HepG2 (cell line): ENCODE data around the gene POU1F1. TPM values are rescaled to one million over a fixed set of nuclear protein-coding genes. Genes with fewer than 3 reads are reported as not detected.

Source experiments
- ATAC-seq: fragments of 200-7000 bp; cut with Tn5 transposase; 3 replicates; pipeline ENCODE4 v1.9.1; 2020; ENCODE audit warnings: mild to moderate bottlenecking, moderate library complexity
- BruUV-seq: library from RNA; stranded (reverse); fragments of 400-500 nt; replicated peaks from 2 replicates; lab custom pipeline; 2021; lab: Mats Ljungman, UMichigan
- CTCF ChIA-PET: fragments of 300-600 bp; formaldehyde crosslinking; extraction: SDS; loops from one replicate; lab custom pipeline; 2021; ENCODE audit warnings: low total read pairs, inconsistent platforms, low intra/inter-chr PET ratio; lab: Yijun Ruan, JAX
- POLR2A ChIA-PET: fragments of 350-600 bp; sonication (Branson Sonifier 250); formaldehyde crosslinking; loops from one replicate; lab custom pipeline; 2020; ENCODE audit warnings: antibody characterized with exemption, inconsistent platforms; lab: Yijun Ruan, JAX
- DNase-seq: peaks from one replicate; pipeline ENCODE4 v3.0.0-alpha.2; 2015; ENCODE audit warnings: low spot score
- FAIRE-seq: peaks from 3 replicates; lab custom pipeline; 2011; peaks lifted over from hg19 to GRCh38; lab: Jason Lieb, UNC
- H2AFZ ChIP-seq: one replicate; pipeline ENCODE4 v1.6.1; 2011; ENCODE audit warnings: low read length, inconsistent platforms
- H3K27ac ChIP-seq: fragments of 300-600 bp; 3 replicates; pipeline ENCODE4 v1.8.0; 2011; ENCODE audit warnings: mixed run types, mild to moderate bottlenecking, mixed read lengths, low read length, inconsistent platforms; ENCODE audit not compliant: insufficient read depth; ENCODE audit errors: extremely low read length
- H3K27me3 ChIP-seq, 2 experiments: fragments of 200-600 bp in 1 of 2; 2 replicates in 1 of 2; 3 replicates in 1 of 2; pipeline versions ENCODE4 v1.6.0 to v1.8.0; 2011; ENCODE audit warnings: low read length in 2 of 2, mild to moderate bottlenecking in 2 of 2, moderate library complexity in 2 of 2, inconsistent platforms in 1 of 2; ENCODE audit not compliant: insufficient read depth in 2 of 2, control insufficient read depth in 1 of 2
- H3K36me3 ChIP-seq, 2 experiments: fragments of 200-600 bp in 1 of 2; replicated peaks in 1 of 2; 2 replicates in 1 of 2; 3 replicates in 1 of 2; pipeline versions ENCODE4 v1.5.1 to v1.8.0; 2011; ENCODE audit warnings: low read length in 2 of 2, inconsistent platforms in 1 of 2; ENCODE audit not compliant: insufficient read depth in 2 of 2, control insufficient read depth in 1 of 2
- H3K4me1 ChIP-seq: 2 replicates; pipeline ENCODE4 v1.5.1; 2012; ENCODE audit warnings: low read length, inconsistent platforms; ENCODE audit not compliant: insufficient read depth
- H3K4me2 ChIP-seq: 2 replicates; pipeline ENCODE4 v1.6.0; 2011; ENCODE audit warnings: low read depth, low read length, inconsistent platforms
- H3K4me3 ChIP-seq, 3 experiments: fragments of 200-600 bp in 1 of 3; sonication (generic), shearing (Covaris generic) in 1 of 3; replicated peaks in 1 of 3; 2 replicates each; pipeline ENCODE4 v1.5.1; 2011 to 2016; ENCODE audit warnings: low read length in 3 of 3, inconsistent platforms in 2 of 3, low read depth in 2 of 3, mild to moderate bottlenecking in 2 of 3, control low read depth in 1 of 3, mixed read lengths in 1 of 3; ENCODE audit not compliant: insufficient read depth in 1 of 3
- H3K79me2 ChIP-seq: one replicate; pipeline ENCODE4 v1.6.1; 2011; ENCODE audit warnings: low read length, inconsistent platforms; ENCODE audit not compliant: insufficient read depth
- H3K9ac ChIP-seq: 2 replicates; pipeline ENCODE4 v1.6.0; 2011; ENCODE audit warnings: mild to moderate bottlenecking, low read depth, low read length, inconsistent platforms; ENCODE audit not compliant: insufficient read depth
- H3K9me3 ChIP-seq: 2 replicates; pipeline ENCODE4 v1.5.1; 2012; ENCODE audit warnings: mild to moderate bottlenecking, low read length
- H4K20me1 ChIP-seq: 2 replicates; pipeline ENCODE4 v1.6.0; 2011; ENCODE audit warnings: inconsistent platforms, mild to moderate bottlenecking, low read length, moderate library complexity; ENCODE audit not compliant: insufficient read depth
- ARNT ChIP-seq: fragments of 450-650 bp; IDR thresholded peaks from 2 replicates; pipeline ENCODE4 v1.6.1; 2017
- FOSL2 ChIP-seq: sonication (generic); formaldehyde crosslinking; IDR thresholded peaks from 2 replicates; pipeline ENCODE4 v1.4.0; 2020; ENCODE audit warnings: missing genetic modification reagents
- ZBTB1 ChIP-seq: sonication (generic); formaldehyde crosslinking; IDR thresholded peaks from 2 replicates; pipeline ENCODE4 v1.4.0; 2020; ENCODE audit warnings: missing genetic modification reagents, borderline replicate concordance
- ZKSCAN1 ChIP-seq: fragments of 150-350 bp; IDR thresholded peaks from 2 replicates; pipeline ENCODE4 v1.6.1; 2014; ENCODE audit warnings: low read length
- ZNF546 ChIP-seq: sonication (generic); formaldehyde crosslinking; conservative IDR thresholded peaks from 2 replicates; pipeline ENCODE4 v1.8.1; 2023; ENCODE audit warnings: mild to moderate bottlenecking, missing genetic modification reagents
- ZNF652 ChIP-seq: IDR thresholded peaks from 2 replicates; pipeline ENCODE4 v1.6.1; 2016; ENCODE audit warnings: low read depth, borderline replicate concordance
- WGBS: methylation state at CpG from one replicate; pipeline ENCODE4 v1.1.6; 2017; ENCODE audit warnings: low lambda C conversion rate; 5-methylcytosine and 5-hydroxymethylcytosine counted together
- in situ Hi-C: cut with HindIII; loops from 2 replicates; pipeline ENCODE4 v1.10.0; 2017; ENCODE audit warnings: low pct_unique_long_range_greater_than_20kb; ENCODE audit not compliant: extremely low pct_ligation_motif_present
- intact Hi-C: fragments of 100-400 bp; cut with micrococcal nuclease; formaldehyde crosslinking; loops from one replicate; pipeline ENCODE4 v1.10.0; 2022; ENCODE audit not compliant: unreplicated experiment
- polyA plus RNA-seq, 8 experiments: library from polyadenylated mRNA; depleted of rRNA in 3 of 8; stranded (reverse) in 7 of 8; unstranded in 1 of 8; fragments of >200 nt; fragmentation: Illumina TruSeq in 4 of 8; extraction: Trizol in 4 of 8; gene quantifications; 2 replicates each; pipeline versions ENCODE4 v1.2.1 to v1.2.3, GENCODE V29; 2011 to 2016; ENCODE audit warnings: low read depth in 4 of 8, missing spikeins in 1 of 8, mixed read lengths in 1 of 8; ENCODE audit not compliant: insufficient read depth in 1 of 8
- total RNA-seq, 5 experiments: library from RNA; depleted of rRNA; stranded (reverse); fragments of >200 nt; fragmentation: Illumina TruSeq; extraction: Trizol; gene quantifications; 2 replicates each; pipeline ENCODE4 v1.2.3, GENCODE V29; 2016; ENCODE audit warnings: low read depth in 1 of 5
- TF ChIP-seq, protein P1 (sequence below): sonication (generic); formaldehyde crosslinking; conservative IDR thresholded peaks from 2 replicates; pipeline ENCODE4 v1.4.0; 2020; ENCODE audit warnings: missing genetic modification reagents
- TF ChIP-seq, protein P2 (sequence below), 2 experiments: sonication (generic) in 1 of 2; formaldehyde crosslinking in 1 of 2; IDR thresholded peaks; 2 replicates each; pipeline versions ENCODE4 v1.4.0 to v1.6.1; 2018 to 2020; ENCODE audit warnings: missing genetic modification reagents in 2 of 2, borderline replicate concordance in 1 of 2, low read depth in 1 of 2, mild to moderate bottlenecking in 1 of 2, missing biosample characterization in 1 of 2
- TF ChIP-seq, protein P3 (sequence below): sonication (generic); formaldehyde crosslinking; IDR thresholded peaks from 2 replicates; pipeline ENCODE4 v1.9.0; 2021; ENCODE audit warnings: missing genetic modification reagents, borderline replicate concordance
- TF ChIP-seq, protein P4 (sequence below): sonication (generic); formaldehyde crosslinking; IDR thresholded peaks from 2 replicates; pipeline ENCODE4 v1.4.0; 2020; ENCODE audit warnings: missing genetic modification reagents

The POU1F1 gene
- total and polyA plus RNA-seq, 2 of the 13 experiments (the other 11 are each of a cell fraction or from before 2014, with no cell fraction given), result not detected

DNA sequence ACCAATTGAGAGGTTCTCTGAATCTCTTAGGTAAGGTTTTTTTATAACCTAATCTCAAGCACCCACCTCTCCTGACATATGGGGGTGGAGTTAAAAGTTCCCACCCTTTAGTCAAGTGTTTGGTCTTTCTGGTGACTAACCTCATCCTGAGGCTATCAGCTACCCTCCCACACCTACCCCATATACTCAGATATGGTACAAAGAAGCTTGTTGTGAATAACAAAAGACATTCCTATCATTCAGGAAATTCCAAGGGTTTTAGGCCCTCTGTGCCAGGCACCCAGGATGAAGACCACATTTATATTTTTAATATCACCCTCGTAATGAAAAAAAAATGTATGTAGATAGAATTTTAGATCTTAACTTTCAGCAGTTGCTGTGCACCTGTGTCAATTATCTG lies 40.3 kb downstream of the POU1F1 start:
- 100% methylated on average over 1 of the region's 1 CpG for WGBS
- no TSS peak for BruUV-seq
- peaks cover 34% of the 10 kb centered on the region for H3K79me2 ChIP-seq
- no peak overlapping the region for H2AFZ ChIP-seq
- POLR2A ChIA-PET, result no interaction called here
- H3K4me3 ChIP-seq, result no peak overlapping the region
- no peak for ATAC-seq
- H3K9ac ChIP-seq, result no peak overlapping the region
- intact Hi-C loops, result no loop called here
- no peaks in the 10 kb centered on the region; the same call in 1 of the 2 replicates for H4K20me1 ChIP-seq
- FAIRE-seq, result no peak
- CTCF ChIA-PET, result no interaction called here
- H3K27me3 ChIP-seq, result no peaks in the 10 kb centered on the region
- in situ Hi-C loops, result no loop called here
- DNase-seq, result no peak
- H3K4me1 ChIP-seq, result no peaks in the 10 kb centered on the region
- H3K9me3 ChIP-seq, result no peaks in the 10 kb centered on the region
- peaks cover 4 to 5% of the 10 kb centered on the region in 2 experiments; a peak in 4 of 5 replicates for H3K36me3 ChIP-seq
- no peak overlapping the region for H3K4me2 ChIP-seq
- H3K27ac ChIP-seq, result no peak overlapping the region
- TF ChIP-seq, protein P1, sequence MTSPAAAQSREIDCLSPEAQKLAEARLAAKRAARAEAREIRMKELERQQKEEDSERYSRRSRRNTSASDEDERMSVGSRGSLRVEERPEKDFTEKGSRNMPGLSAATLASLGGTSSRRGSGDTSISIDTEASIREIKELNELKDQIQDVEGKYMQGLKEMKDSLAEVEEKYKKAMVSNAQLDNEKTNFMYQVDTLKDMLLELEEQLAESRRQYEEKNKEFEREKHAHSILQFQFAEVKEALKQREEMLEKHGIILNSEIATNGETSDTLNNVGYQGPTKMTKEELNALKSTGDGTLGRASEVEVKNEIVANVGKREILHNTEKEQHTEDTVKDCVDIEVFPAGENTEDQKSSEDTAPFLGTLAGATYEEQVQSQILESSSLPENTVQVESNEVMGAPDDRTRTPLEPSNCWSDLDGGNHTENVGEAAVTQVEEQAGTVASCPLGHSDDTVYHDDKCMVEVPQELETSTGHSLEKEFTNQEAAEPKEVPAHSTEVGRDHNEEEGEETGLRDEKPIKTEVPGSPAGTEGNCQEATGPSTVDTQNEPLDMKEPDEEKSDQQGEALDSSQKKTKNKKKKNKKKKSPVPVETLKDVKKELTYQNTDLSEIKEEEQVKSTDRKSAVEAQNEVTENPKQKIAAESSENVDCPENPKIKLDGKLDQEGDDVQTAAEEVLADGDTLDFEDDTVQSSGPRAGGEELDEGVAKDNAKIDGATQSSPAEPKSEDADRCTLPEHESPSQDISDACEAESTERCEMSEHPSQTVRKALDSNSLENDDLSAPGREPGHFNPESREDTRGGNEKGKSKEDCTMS, result no peak
- TF ChIP-seq ZBTB1 (CRISPR knock-in tag) (no peak), FOSL2 (CRISPR knock-in tag) (no peak), ZKSCAN1 (no peak), ZNF652 (CRISPR knock-in tag) (no peak), ARNT (no peak), ZNF546 (no peak)
- TF ChIP-seq, protein P2, sequence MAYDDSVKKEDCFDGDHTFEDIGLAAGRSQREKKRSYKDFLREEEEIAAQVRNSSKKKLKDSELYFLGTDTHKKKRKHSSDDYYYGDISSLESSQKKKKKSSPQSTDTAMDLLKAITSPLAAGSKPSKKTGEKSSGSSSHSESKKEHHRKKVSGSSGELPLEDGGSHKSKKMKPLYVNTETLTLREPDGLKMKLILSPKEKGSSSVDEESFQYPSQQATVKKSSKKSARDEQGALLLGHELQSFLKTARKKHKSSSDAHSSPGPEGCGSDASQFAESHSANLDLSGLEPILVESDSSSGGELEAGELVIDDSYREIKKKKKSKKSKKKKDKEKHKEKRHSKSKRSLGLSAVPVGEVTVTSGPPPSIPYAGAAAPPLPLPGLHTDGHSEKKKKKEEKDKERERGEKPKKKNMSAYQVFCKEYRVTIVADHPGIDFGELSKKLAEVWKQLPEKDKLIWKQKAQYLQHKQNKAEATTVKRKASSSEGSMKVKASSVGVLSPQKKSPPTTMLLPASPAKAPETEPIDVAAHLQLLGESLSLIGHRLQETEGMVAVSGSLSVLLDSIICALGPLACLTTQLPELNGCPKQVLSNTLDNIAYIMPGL (CRISPR knock-in tag; IDR thresholded peaks at IDR 0.05; ENCODE audit: borderline replicate concordance in 1 of 2, low read depth in 1 of 2), result no peak
- TF ChIP-seq, protein P3, sequence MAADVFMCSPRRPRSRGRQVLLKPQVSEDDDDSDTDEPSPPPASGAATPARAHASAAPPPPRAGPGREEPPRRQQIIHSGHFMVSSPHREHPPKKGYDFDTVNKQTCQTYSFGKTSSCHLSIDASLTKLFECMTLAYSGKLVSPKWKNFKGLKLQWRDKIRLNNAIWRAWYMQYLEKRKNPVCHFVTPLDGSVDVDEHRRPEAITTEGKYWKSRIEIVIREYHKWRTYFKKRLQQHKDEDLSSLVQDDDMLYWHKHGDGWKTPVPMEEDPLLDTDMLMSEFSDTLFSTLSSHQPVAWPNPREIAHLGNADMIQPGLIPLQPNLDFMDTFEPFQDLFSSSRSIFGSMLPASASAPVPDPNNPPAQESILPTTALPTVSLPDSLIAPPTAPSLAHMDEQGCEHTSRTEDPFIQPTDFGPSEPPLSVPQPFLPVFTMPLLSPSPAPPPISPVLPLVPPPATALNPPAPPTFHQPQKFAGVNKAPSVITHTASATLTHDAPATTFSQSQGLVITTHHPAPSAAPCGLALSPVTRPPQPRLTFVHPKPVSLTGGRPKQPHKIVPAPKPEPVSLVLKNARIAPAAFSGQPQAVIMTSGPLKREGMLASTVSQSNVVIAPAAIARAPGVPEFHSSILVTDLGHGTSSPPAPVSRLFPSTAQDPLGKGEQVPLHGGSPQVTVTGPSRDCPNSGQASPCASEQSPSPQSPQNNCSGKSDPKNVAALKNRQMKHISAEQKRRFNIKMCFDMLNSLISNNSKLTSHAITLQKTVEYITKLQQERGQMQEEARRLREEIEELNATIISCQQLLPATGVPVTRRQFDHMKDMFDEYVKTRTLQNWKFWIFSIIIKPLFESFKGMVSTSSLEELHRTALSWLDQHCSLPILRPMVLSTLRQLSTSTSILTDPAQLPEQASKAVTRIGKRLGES (CRISPR knock-in tag), result no peak
- TF ChIP-seq, protein P4, sequence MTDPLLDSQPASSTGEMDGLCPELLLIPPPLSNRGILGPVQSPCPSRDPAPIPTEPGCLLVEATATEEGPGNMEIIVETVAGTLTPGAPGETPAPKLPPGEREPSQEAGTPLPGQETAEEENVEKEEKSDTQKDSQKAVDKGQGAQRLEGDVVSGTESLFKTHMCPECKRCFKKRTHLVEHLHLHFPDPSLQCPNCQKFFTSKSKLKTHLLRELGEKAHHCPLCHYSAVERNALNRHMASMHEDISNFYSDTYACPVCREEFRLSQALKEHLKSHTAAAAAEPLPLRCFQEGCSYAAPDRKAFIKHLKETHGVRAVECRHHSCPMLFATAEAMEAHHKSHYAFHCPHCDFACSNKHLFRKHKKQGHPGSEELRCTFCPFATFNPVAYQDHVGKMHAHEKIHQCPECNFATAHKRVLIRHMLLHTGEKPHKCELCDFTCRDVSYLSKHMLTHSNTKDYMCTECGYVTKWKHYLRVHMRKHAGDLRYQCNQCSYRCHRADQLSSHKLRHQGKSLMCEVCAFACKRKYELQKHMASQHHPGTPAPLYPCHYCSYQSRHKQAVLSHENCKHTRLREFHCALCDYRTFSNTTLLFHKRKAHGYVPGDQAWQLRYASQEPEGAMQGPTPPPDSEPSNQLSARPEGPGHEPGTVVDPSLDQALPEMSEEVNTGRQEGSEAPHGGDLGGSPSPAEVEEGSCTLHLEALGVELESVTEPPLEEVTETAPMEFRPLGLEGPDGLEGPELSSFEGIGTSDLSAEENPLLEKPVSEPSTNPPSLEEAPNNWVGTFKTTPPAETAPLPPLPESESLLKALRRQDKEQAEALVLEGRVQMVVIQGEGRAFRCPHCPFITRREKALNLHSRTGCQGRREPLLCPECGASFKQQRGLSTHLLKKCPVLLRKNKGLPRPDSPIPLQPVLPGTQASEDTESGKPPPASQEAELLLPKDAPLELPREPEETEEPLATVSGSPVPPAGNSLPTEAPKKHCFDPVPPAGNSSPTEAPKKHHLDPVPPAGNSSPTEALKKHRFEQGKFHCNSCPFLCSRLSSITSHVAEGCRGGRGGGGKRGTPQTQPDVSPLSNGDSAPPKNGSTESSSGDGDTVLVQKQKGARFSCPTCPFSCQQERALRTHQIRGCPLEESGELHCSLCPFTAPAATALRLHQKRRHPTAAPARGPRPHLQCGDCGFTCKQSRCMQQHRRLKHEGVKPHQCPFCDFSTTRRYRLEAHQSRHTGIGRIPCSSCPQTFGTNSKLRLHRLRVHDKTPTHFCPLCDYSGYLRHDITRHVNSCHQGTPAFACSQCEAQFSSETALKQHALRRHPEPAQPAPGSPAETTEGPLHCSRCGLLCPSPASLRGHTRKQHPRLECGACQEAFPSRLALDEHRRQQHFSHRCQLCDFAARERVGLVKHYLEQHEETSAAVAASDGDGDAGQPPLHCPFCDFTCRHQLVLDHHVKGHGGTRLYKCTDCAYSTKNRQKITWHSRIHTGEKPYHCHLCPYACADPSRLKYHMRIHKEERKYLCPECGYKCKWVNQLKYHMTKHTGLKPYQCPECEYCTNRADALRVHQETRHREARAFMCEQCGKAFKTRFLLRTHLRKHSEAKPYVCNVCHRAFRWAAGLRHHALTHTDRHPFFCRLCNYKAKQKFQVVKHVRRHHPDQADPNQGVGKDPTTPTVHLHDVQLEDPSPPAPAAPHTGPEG, result no peak
